ENCODE measurements around the gene TIAM1.

Gene TIAM1

GRCh38 chr21:31176725-31177124, 167.3 kb downstream of the TIAM1 start:
- no peak overlapping the region for H3K4me3 ChIP-seq (ENCODE audit: insufficient read depth, low read length, poor library complexity, severe bottlenecking)
- no peak for TF ChIP-seq EZH2phosphoT487 (conservative IDR thresholded peaks at IDR 0.05; ENCODE audit: low read length)
- TF ChIP-seq, protein P1, sequence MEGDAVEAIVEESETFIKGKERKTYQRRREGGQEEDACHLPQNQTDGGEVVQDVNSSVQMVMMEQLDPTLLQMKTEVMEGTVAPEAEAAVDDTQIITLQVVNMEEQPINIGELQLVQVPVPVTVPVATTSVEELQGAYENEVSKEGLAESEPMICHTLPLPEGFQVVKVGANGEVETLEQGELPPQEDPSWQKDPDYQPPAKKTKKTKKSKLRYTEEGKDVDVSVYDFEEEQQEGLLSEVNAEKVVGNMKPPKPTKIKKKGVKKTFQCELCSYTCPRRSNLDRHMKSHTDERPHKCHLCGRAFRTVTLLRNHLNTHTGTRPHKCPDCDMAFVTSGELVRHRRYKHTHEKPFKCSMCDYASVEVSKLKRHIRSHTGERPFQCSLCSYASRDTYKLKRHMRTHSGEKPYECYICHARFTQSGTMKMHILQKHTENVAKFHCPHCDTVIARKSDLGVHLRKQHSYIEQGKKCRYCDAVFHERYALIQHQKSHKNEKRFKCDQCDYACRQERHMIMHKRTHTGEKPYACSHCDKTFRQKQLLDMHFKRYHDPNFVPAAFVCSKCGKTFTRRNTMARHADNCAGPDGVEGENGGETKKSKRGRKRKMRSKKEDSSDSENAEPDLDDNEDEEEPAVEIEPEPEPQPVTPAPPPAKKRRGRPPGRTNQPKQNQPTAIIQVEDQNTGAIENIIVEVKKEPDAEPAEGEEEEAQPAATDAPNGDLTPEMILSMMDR (IDR thresholded peaks at IDR 0.05; ENCODE audit: insufficient read depth, low read length, poor library complexity, severe bottlenecking): no peak
- no peak overlapping the region for H3K4me2 ChIP-seq (ENCODE audit: low read depth, low read length, poor library complexity, severe bottlenecking)

GRCh38 chr21:31176080-31176551, 167.9 kb downstream of the TIAM1 start:
- Histone ChIP-seq H3F3A (ENCODE audit: insufficient read depth) (no peaks in the 10 kb centered on the region), H3K36me3 (ENCODE audit: low read length) (no peaks in the 10 kb centered on the region), H3K27ac (ENCODE audit: low read depth, low read length) (no peak overlapping the region), H2AFZ (ENCODE audit: low read depth, low read length, severe bottlenecking) (no peak overlapping the region), H3K9ac (ENCODE audit: low read length) (no peak overlapping the region), H3K9me3 (ENCODE audit: insufficient read depth, low read length) (no peaks in the 10 kb centered on the region), H3K4me3 (ENCODE audit: insufficient read depth, low read length, poor library complexity, severe bottlenecking) (no peak overlapping the region), H3K4me2 (ENCODE audit: low read depth, low read length, poor library complexity, severe bottlenecking) (no peak overlapping the region), H3K27me3 (ENCODE audit: low read length) (no peaks in the 10 kb centered on the region), H4K20me1 (ENCODE audit: low read depth, low read length) (no peaks in the 10 kb centered on the region), H3K79me2 (ENCODE audit: insufficient read depth, low read length) (no peaks in the 10 kb centered on the region), H3K9me2 (replicated peaks; ENCODE audit: insufficient read depth, low read length) (no peaks in the 10 kb centered on the region)
- TF ChIP-seq, protein P1 (IDR thresholded peaks at IDR 0.05; ENCODE audit: insufficient read depth, low read length, poor library complexity, severe bottlenecking): no peak
- TF ChIP-seq EZH2phosphoT487 (conservative IDR thresholded peaks at IDR 0.05; ENCODE audit: low read length): no peak

More at GRCh38 chr21:31176725-31177124, 167.3 kb downstream of the TIAM1 start:
- Histone ChIP-seq H3K9me3 (ENCODE audit: insufficient read depth, low read length) (no peaks in the 10 kb centered on the region), H2AFZ (ENCODE audit: low read depth, low read length, severe bottlenecking) (no peak overlapping the region), H3F3A (ENCODE audit: insufficient read depth) (no peaks in the 10 kb centered on the region), H4K20me1 (ENCODE audit: low read depth, low read length) (no peaks in the 10 kb centered on the region), H3K79me2 (ENCODE audit: insufficient read depth, low read length) (no peaks in the 10 kb centered on the region), H3K9ac (ENCODE audit: low read length) (no peak overlapping the region), H3K36me3 (ENCODE audit: low read length) (no peaks in the 10 kb centered on the region), H3K27ac (ENCODE audit: low read depth, low read length) (no peak overlapping the region), H3K27me3 (ENCODE audit: low read length) (no peaks in the 10 kb centered on the region), H3K9me2 (replicated peaks; ENCODE audit: insufficient read depth, low read length) (no peaks in the 10 kb centered on the region)

DNA sequence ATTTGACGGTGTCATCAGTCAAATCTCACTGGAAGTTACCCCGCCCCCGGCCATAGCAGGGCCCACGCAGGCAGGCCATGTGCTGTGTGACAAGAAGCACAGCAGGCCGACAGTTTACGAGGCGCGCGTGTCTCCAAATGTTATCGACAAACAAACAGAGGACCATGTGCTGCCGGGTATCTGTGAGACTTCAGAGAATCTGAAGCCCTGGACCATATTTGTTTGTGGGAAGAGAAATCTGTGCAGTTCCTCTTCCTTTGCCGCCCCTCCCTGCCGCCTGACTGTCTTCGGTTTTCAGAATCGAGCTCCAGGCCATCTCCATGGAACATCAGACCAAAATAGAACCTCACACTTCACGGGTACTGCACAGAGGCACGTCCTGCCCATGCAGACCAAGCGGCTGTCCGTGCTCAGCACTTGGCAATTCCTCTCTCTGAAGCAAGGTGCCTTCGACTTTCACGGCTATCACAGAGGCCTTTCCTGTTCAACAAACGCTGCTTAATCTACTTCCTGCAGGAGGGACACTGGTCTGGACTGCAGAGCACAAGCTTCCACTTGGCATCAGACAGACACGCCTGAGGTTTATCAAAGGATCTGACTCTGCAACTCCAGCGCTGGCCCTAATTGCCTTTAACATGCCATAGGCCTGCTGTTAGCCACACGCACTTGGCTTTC, 170.0 kb downstream of the TIAM1 start:
- Histone ChIP-seq H3K9me3 (ENCODE audit: insufficient read depth, low read length) (no peaks in the 10 kb centered on the region), H3F3A (ENCODE audit: insufficient read depth) (no peaks in the 10 kb centered on the region), H3K4me3 (ENCODE audit: insufficient read depth, low read length, poor library complexity, severe bottlenecking) (no peak overlapping the region), H3K79me2 (ENCODE audit: insufficient read depth, low read length) (no peaks in the 10 kb centered on the region), H4K20me1 (ENCODE audit: low read depth, low read length) (no peaks in the 10 kb centered on the region), H3K4me2 (ENCODE audit: low read depth, low read length, poor library complexity, severe bottlenecking) (no peak overlapping the region), H3K9ac (ENCODE audit: low read length) (no peak overlapping the region), H3K27me3 (ENCODE audit: low read length) (no peaks in the 10 kb centered on the region), H3K36me3 (ENCODE audit: low read length) (no peaks in the 10 kb centered on the region), H2AFZ (ENCODE audit: low read depth, low read length, severe bottlenecking) (no peak overlapping the region), H3K9me2 (replicated peaks; ENCODE audit: insufficient read depth, low read length) (no peaks in the 10 kb centered on the region), H3K27ac (ENCODE audit: low read depth, low read length) (no peak overlapping the region)
- TF ChIP-seq, protein P1 (IDR thresholded peaks at IDR 0.05; ENCODE audit: insufficient read depth, low read length, poor library complexity, severe bottlenecking): no peak
- no peak for TF ChIP-seq EZH2phosphoT487 (conservative IDR thresholded peaks at IDR 0.05; ENCODE audit: low read length)

All from SU-DHL-6 (cell line).